ENCODE results near the gene EME2. TPM values are rescaled to one million over a fixed set of nuclear protein-coding genes. Genes with fewer than 3 reads are reported as not detected.

EME2 gene
- total and polyA plus RNA-seq, 2 of the 13 experiments (the other 11 are each of a cell fraction or from before 2014, with no cell fraction given) = 4.4 to 7.6 TPM

GRCh38 chr16:1778200-1779179 is 5.9 kb downstream of the EME2 start:
- no peak for FAIRE-seq
- ATAC-seq = no peak
- Histone ChIP-seq H2AFZ (ENCODE audit: low read length) (no peak overlapping the region), H3K27me3 (ENCODE audit: control insufficient read depth in 1 of 2, insufficient read depth in 2 of 2, low read length in 2 of 2) (peaks cover 0 to 2% of the 10 kb centered on the region in 2 experiments; a peak in 2 of 5 replicates), H3K9me3 (ENCODE audit: low read length) (no peaks in the 10 kb centered on the region), H3K4me1 (ENCODE audit: insufficient read depth, low read length) (peaks cover 24% of the 10 kb centered on the region), H3K36me3 (replicated peaks in 1 of 2; ENCODE audit: control insufficient read depth in 1 of 2, insufficient read depth in 2 of 2, low read length in 2 of 2) (peaks cover 5 to 13% of the 10 kb centered on the region in 2 experiments; a peak in 3 of 5 replicates), H3K9ac (ENCODE audit: insufficient read depth, low read depth, low read length) (no peak overlapping the region), H3K27ac (ENCODE audit: extremely low read length, insufficient read depth, low read length) (no peak overlapping the region), H4K20me1 (ENCODE audit: insufficient read depth, low read length) (no peaks in the 10 kb centered on the region), H3K79me2 (ENCODE audit: insufficient read depth, low read length) (peaks cover 20% of the 10 kb centered on the region), H3K4me2 (ENCODE audit: low read depth, low read length) (no peak overlapping the region), H3K4me3 (replicated peaks in 1 of 3; ENCODE audit: insufficient read depth in 1 of 3, low read depth in 2 of 3, low read length in 3 of 3) (no peak overlapping the region)
- POLR2A ChIA-PET = interaction anchor here (1.3 to 1.6 kb wide), 3 partner anchors 45 to 162 kb away, joined by 3 to 4 read pairs (median 4); no protein-coding TSS in a partner anchor
- WGBS (ENCODE audit: low lambda C conversion rate) = 90% methylated on average over 24 of the region's 34 CpGs
- in situ Hi-C loops (cut with HindIII; ENCODE audit: extremely low pct_ligation_motif_present, low pct_unique_long_range_greater_than_20kb) = no loop called here
- 0 out of 2 replicates have a peak, but pooled peaks have one; percentile 15 for TF ChIP-seq RBFOX2 (IDR thresholded peaks at IDR 0.05; ENCODE audit: low read depth, low read length)
- TF ChIP-seq RBAK (CRISPR knock-in tag; IDR thresholded peaks at IDR 0.05) = no peak
- peak; percentile 21 to 35; a peak in 3 of 4 replicates for TF ChIP-seq POLR2A (IDR thresholded peaks at IDR 0.05; ENCODE audit: insufficient read depth in 1 of 2, low read depth in 2 of 2, low read length in 2 of 2)
- TF ChIP-seq POLR2G (IDR thresholded peaks at IDR 0.05; ENCODE audit: low read depth, low read length) = peak; percentile 64
- TF ChIP-seq AGO2 (optimal IDR thresholded peaks at IDR 0.05; ENCODE audit: low read depth, low read length) = peak; percentile 87
- TF ChIP-seq ZBTB20 (CRISPR knock-in tag; IDR thresholded peaks at IDR 0.05; ENCODE audit: borderline replicate concordance, low read depth) = no peak
- TF ChIP-seq ADNP (CRISPR knock-in tag; IDR thresholded peaks at IDR 0.05) = no peak
- peak; percentile 35 for TF ChIP-seq TAF15 (IDR thresholded peaks at IDR 0.05; ENCODE audit: low read depth, low read length, poor library complexity, severe bottlenecking)
- TF ChIP-seq ZBTB33 (CRISPR knock-in tag; IDR thresholded peaks at IDR 0.05) = peak; percentile 89
- peak; percentile 2 for TF ChIP-seq RBM22 (optimal IDR thresholded peaks at IDR 0.05; ENCODE audit: low read length)
- 0 out of 2 replicates have a peak, but pooled peaks have one; percentile 26 for TF ChIP-seq ZFP91 (CRISPR knock-in tag; IDR thresholded peaks at IDR 0.05; ENCODE audit: borderline replicate concordance)
- TF ChIP-seq AGO1 (IDR thresholded peaks at IDR 0.05; ENCODE audit: low read depth, low read length, poor library complexity, severe bottlenecking) = peak; percentile 90
- intact Hi-C loops (cut with micrococcal nuclease; ENCODE audit: unreplicated experiment) = no loop called here
- CTCF ChIA-PET (ENCODE audit: low intra/inter-chr PET ratio, low total read pairs) = no interaction called here
- DNase-seq (ENCODE audit: low spot score) = no peak
- no TSS peak for BruUV-seq (replicated peaks)

Data from HepG2 (cell line).